Retinal pigment epithelial cell (primary cell): ENCODE measurements around the gene CAD.
"Not testable (repeated sequence)": the region's sequence is repeated elsewhere in the genome, so short reads cannot be mapped to it uniquely, and the experiment has no call there.

ENCODE experiments used
- DNase-seq: peaks from one replicate; pipeline ENCODE4 v3.0.0-alpha.2; 2010; ENCODE audit warnings: low read depth
- H3K4me3 ChIP-seq: 2 replicates; pipeline ENCODE4 v1.5.1; 2011; ENCODE audit warnings: mild to moderate bottlenecking, low read length, control low read depth, moderate library complexity
- TF ChIP-seq, protein P1 (sequence below): conservative IDR thresholded peaks from 2 replicates; pipeline ENCODE4 v1.5.1; 2011; ENCODE audit warnings: low read depth, low read length, control low read depth, inconsistent platforms

The CAD gene

DNA sequence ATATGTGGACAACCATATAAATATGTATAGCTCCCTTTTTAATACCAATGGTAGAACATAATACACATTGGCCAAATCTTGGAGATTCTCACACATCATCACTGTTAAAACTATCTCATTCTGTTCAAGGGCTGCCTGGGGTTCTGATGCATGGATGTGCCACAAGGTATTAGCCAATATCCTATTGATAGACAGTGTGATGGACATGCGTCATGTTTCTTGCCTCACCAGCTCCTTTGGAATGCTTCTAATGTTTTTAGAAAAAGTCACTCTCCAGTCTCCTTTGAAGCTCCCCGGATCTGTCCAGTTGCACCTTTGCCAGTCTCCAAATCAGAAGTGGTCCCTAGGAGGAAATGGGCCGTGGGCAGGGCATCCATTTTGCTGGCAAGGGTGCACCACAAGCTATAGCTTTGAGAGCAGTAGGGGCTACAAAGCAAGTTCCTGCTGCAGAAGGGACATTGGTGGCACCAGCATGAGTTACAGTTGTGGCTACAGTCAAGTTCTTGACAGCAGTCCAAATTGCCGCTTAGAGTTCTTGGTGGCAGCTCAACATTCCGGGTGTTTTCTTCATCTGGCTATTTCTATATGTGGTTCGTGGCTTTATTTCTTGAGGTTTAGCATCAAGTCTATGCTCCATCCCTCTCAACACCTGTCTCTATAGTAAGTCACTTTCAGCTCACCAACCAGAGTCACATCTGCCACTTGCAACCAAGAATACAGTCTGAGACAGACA lies 30.4 kb upstream of the CAD start:
- TF ChIP-seq, protein P1, sequence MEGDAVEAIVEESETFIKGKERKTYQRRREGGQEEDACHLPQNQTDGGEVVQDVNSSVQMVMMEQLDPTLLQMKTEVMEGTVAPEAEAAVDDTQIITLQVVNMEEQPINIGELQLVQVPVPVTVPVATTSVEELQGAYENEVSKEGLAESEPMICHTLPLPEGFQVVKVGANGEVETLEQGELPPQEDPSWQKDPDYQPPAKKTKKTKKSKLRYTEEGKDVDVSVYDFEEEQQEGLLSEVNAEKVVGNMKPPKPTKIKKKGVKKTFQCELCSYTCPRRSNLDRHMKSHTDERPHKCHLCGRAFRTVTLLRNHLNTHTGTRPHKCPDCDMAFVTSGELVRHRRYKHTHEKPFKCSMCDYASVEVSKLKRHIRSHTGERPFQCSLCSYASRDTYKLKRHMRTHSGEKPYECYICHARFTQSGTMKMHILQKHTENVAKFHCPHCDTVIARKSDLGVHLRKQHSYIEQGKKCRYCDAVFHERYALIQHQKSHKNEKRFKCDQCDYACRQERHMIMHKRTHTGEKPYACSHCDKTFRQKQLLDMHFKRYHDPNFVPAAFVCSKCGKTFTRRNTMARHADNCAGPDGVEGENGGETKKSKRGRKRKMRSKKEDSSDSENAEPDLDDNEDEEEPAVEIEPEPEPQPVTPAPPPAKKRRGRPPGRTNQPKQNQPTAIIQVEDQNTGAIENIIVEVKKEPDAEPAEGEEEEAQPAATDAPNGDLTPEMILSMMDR: no peak
- H3K4me3 ChIP-seq: no peak overlapping the region
- DNase-seq: no peak

- no peak for DNase-seq
- TF ChIP-seq, protein P1: no peak
These were observed 27.2 kb upstream of the CAD start for GRCh38 chr2:27189989-27190388.

DNA sequence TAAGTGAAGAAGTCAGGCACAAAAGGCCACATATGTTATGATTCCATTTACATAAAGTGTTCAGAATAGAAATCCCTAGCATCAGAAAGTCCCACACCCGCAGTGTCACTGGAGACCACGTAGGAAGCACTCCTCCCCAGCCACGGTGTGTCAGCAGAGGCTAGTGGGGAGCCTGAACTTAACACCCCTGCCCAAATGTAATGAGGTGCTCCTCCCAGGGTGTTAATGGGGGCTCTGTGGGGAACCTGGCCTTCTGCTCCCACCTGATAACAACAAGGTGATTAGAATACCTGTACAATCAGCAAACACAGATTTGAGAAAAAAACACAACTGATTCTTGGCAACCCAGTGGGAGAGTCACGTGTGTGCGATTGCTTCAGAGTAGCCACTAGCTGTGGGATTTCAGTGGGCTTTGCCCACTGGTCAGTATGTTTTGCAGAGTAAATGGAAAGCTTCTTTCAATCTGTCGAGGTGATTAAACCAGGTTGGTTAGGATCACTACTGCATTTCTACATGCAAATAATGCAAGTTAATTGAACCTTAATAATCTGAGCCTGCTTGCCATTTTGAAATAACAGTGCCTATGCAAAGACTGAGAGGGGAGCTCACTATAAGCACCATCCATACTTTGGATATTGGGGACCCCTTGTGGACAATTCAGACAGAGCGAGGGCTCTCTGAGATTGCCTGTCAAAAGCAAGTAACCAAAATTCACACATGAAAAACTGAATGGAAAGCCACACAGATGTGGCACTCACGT lies 25.9 kb upstream of the CAD start:
- H3K4me3 ChIP-seq: no peak overlapping the region
- no peak for DNase-seq
- TF ChIP-seq, protein P1: peak; percentile 85

More at GRCh38 chr2:27189989-27190388, 27.2 kb upstream of the CAD start:
- no peak overlapping the region for H3K4me3 ChIP-seq

- no peak overlapping the region for H3K4me3 ChIP-seq
- no peak for DNase-seq
- TF ChIP-seq, protein P1: no peak
These were observed 22.4 kb upstream of the CAD start for GRCh38 chr2:27194538-27195354.

DNA sequence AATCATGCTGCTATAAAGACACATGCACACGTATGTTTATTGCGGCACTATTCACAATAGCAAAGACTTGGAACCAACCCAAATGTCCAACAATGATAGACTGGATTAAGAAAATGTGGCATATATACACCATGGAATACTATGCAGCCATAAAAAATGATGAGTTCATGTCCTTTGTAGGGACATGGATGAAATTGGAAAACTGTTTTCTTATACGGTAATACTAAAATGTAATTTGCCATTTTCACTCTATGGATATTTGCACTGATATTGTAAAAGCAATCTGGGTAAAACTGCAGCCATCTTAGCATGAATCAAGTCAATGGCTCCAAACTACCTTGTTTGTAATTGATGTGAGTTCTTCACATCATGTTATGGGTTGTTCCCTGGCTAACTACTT lies 21.4 kb upstream of the CAD start:
- H3K4me3 ChIP-seq, DNase-seq: not testable (repeated sequence)

DNA sequence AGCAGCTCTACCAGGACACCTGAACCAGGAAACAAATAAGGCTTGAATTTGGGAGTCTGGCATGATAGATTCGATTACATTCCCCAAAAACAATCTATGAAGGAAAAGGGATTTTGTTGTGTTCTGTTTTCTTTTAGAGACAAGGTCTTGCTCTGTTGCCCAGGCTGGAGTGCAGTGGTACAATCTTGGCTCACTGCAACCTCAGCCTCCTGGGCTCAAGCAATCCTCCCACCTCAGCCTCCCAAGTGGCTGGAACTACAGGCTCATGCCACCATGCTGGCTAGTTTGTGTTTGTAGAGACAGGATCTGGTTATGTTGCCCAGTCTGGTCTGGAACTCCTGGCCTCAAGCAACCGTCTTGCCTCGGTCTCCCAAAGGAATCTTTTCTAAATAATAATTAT lies 19.1 kb upstream of the CAD start:
- not testable (repeated sequence) for H3K4me3 ChIP-seq, DNase-seq

DNA sequence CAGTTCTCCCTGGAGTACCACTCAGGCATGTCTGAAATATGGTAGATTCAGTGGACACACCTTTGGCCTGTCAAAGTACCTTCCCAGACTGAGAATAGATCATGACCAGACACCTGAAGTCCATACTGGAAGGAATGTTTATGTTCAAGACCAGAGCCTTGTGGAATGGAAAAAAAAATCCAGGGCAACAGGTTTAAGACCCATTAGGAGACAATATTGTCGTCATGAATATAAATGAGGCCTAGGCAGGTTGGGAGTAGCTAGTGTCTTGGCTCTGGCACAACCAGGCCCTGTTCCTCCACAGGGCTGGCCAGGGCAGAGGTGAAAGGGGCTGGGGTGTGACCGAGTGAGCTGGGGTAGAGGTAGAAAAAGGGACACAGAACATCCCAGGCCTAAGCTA lies 18.5 kb upstream of the CAD start:
- H3K4me3 ChIP-seq: no peak overlapping the region
- DNase-seq: no peak
- TF ChIP-seq, protein P1: no peak

- TF ChIP-seq, protein P1: no peak
- no peak overlapping the region for H3K4me3 ChIP-seq
- no peak for DNase-seq
These were observed 17.9 kb upstream of the CAD start for GRCh38 chr2:27199241-27199640.
